Activated T-cell treated with anti-CD3 and anti-CD28 coated beads, Interleukin-2, amount 50 U/mL, for 24 hours (primary cell): ENCODE measurements around the gene NATD1.

Source experiments
- DNase-seq: peaks from one replicate; pipeline ENCODE4 v3.0.0-alpha.2; 2020
- H3K27ac Mint-ChIP-seq: 2 replicates; pipeline ENCODE4 v1.8.0; 2020; ENCODE audit warnings: mild to moderate bottlenecking, mixed read lengths
- H3K27me3 Mint-ChIP-seq: 2 replicates; pipeline ENCODE4 v1.8.0; 2020; ENCODE audit warnings: mixed read lengths
- H3K36me3 Mint-ChIP-seq: 2 replicates; pipeline ENCODE4 v1.8.0; 2020; ENCODE audit warnings: low read depth, mixed read lengths
- H3K4me1 Mint-ChIP-seq: 2 replicates; pipeline ENCODE4 v1.8.0; 2020; ENCODE audit warnings: low read depth, mixed read lengths
- H3K4me3 Mint-ChIP-seq: 2 replicates; pipeline ENCODE4 v1.8.0; 2020; ENCODE audit warnings: mild to moderate bottlenecking, moderate library complexity, mixed read lengths
- H3K9me3 Mint-ChIP-seq: 2 replicates; pipeline ENCODE4 v1.8.0; 2020; ENCODE audit warnings: mixed read lengths

Gene NATD1

DNA sequence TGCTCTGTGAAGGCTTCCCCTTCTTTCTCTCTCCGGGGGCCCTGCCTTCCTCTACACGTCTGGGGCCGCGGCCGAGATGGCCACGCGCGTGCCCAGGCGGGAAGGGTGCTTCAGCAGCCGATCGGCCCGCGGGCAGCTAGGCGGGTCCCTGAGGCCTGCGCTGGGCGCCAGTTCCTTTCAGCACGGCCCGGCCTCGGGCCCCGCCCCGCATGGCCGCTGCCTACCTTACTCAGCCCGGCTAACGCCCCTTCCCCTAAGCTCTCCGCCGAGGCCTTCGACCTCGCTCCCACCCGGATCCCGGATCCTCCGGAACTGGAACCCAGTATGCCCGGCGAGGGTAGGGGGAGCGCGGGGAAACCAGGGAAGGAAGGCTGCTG is 39.6 kb downstream of the NATD1 start:
- no peak for DNase-seq
- Mint-ChIP-seq H3K9me3 (no peaks in the 10 kb centered on the region), H3K27me3 (no peaks in the 10 kb centered on the region), H3K4me1 (peaks cover 75% of the 10 kb centered on the region), H3K36me3 (peaks cover 91% of the 10 kb centered on the region), H3K27ac (peak overlapping the region; percentile 96), H3K4me3 (peak overlapping the region; percentile 96)

DNA sequence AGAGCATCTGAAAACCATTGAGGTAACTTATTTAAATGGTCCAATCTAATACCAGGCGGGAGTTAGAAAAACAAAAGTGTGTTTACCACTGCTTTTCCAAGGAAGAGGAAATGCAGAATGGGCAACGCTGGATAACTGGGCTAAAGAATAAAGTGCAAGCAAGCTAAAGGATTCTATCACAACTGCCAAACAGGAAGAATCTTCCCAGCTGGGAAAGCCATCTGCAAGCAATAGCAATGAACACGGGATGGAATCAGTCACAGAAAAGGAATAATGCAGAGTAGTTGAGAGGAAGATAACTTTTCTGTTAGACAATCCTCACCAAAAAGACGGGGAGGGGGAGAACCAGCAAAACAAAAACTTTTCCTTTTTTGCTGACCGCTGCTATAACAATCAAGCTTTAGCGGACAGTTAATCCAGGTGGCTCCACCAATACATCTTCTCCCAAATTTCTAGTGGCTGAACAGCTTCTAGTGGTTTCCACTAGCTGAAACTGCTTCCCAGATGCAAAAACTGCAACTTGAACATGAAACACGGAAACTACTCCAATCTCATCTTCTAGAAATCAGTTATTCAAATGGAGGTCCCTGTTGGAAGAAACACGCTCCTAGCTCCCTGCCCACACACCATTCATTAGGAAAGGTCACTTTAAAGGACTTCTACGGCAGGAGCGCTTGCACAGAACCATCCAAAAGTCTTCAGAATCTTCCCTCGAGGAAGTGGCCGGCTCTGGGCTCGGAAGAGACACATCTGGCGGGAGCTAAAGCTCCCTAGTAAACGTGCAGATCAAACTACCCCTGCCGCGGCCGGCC is 40.2 kb downstream of the NATD1 start:
- H3K27ac Mint-ChIP-seq: peak overlapping the region; percentile 96
- peaks cover 73% of the 10 kb centered on the region for H3K4me1 Mint-ChIP-seq
- H3K4me3 Mint-ChIP-seq: peak overlapping the region; percentile 96
- peaks cover 89% of the 10 kb centered on the region for H3K36me3 Mint-ChIP-seq
- H3K27me3 Mint-ChIP-seq: no peaks in the 10 kb centered on the region
- no peaks in the 10 kb centered on the region for H3K9me3 Mint-ChIP-seq
- DNase-seq: no peak

DNA sequence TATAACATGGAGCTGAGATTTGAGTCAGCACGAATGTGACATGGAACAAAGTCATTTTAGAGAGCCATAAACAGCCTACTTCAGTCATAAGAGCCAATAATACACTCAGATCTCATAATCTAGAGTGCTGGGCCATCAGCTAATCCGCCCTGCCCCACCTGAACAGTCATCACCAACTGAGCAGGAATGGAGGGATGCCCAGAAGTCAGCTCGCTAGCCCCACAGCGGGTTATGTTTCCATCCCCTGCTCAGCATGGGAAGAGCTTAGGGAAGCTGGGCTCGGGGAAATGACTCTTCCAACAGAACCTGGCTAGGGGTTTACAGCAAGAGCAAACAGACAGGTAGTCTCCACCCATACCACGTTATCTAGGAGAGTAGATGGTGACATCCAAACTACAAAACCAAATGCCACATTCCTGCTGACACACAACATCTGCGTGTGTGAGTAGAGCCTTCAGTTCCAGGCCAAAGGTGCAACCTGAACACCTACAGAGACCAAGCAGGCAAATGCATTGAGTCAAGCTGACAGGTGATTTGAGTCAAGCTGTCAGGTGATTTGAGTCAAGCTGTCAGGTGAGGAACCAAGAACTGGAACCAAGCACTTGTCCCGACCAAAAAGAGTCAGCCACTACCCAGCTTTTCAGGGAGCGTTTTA is 41.3 kb downstream of the NATD1 start:
- Mint-ChIP-seq H3K4me1 (peaks cover 62% of the 10 kb centered on the region), H3K27ac (peak overlapping the region; percentile 96)

DNA sequence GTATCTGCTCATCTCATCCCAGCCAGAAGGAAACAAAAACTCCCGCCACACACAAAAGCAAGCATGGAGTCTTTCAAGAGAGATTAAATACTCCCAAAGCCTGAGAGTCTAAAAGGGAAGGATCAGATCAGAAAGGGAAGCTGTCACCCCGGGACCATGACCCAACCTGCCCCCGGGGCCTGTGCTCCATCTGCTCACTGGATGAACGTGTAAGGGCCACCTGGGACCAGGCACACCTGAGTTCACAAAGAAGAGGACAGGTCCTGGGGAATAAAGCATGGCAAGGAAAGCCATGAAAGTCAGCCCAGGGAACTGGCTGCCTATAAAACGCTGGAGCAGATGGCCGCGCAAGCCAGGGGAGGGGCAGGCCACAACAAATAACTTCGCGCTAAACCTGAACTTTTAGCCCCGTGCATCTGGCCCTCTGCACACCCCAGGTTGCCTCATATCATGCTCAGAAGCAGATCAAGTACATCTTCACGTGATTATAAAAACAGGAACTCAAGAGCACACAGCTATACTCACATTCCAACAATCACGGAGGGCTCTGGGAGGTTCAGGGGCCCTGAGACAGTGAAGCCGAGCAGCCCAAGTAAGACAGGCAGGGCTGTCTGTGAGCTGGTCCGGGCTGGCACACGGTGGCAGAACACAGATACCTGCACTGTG is 42.7 kb downstream of the NATD1 start:
- no peak for DNase-seq
- H3K27me3 Mint-ChIP-seq: no peaks in the 10 kb centered on the region
- H3K4me1 Mint-ChIP-seq: peaks cover 52% of the 10 kb centered on the region
- no peaks in the 10 kb centered on the region for H3K9me3 Mint-ChIP-seq
- H3K27ac Mint-ChIP-seq: peak overlapping the region; percentile 96
- peaks cover 81% of the 10 kb centered on the region for H3K36me3 Mint-ChIP-seq
- no peak overlapping the region for H3K4me3 Mint-ChIP-seq

More for the DNA sequence above, 41.3 kb downstream of the NATD1 start:
- H3K27me3 Mint-ChIP-seq: no peaks in the 10 kb centered on the region
- peak overlapping the region; percentile 96 for H3K4me3 Mint-ChIP-seq
- DNase-seq: no peak
- H3K9me3 Mint-ChIP-seq: no peaks in the 10 kb centered on the region
- peaks cover 85% of the 10 kb centered on the region for H3K36me3 Mint-ChIP-seq

DNA sequence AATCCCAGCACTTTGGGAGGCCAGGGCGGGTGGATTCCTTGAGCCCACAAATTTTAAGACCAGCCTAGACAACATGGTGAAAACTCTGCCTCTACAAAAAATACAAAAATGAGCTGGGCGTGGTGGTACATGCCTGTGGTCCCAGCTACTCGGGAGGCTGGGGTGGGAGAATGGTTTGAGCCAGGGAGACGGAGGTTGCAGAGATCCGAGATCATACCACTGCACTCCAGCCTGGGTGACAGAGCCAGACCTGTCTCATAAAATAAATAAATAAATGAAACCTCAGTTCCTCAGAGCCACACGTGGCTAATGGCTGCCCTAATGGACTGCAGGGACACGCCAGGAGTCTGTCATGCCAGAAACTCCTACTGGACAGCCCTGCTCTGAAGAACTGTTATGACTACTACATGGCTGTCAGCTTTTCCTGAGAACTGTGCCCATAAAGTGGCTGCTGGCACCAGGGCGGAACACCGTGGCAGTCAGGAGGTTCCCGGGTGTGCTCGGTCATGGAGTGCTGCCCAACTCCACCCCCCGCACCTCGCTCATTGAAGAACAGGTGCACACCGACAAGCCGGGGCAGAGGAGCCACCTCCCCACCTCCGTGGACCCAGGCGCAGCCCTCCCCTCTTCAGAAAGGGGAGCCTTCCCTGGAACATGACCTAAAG is 43.6 kb downstream of the NATD1 start:
- Mint-ChIP-seq H3K27me3 (no peaks in the 10 kb centered on the region), H3K9me3 (no peaks in the 10 kb centered on the region), H3K4me1 (peaks cover 54% of the 10 kb centered on the region), H3K36me3 (peaks cover 80% of the 10 kb centered on the region), H3K4me3 (no peak overlapping the region), H3K27ac (peak overlapping the region; percentile 18)
- DNase-seq: no peak

DNA sequence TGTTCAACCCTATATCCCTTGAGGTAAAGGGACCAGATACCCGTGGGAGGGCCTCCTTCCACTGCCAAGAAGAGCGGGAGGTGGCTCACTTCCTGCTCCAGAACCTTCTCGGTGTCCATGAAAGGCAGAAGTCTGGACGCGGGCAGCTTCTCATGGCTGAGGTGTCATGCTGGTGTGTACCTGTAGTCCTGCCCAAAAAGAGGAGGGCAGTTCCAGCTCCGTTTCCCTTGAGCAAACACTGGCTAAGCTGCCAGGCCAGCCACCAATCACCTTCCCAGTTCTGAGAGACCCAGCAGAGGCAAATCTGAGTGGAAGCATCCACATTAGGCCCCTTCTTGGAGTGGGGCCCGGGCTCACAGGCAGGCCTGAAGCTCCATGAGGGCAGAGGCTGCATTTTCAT is 44.9 kb downstream of the NATD1 start:
- Mint-ChIP-seq H3K27me3 (no peaks in the 10 kb centered on the region), H3K36me3 (peaks cover 76% of the 10 kb centered on the region), H3K27ac (no peak overlapping the region), H3K9me3 (no peaks in the 10 kb centered on the region), H3K4me1 (peaks cover 59% of the 10 kb centered on the region), H3K4me3 (no peak overlapping the region)
- DNase-seq: no peak

DNA sequence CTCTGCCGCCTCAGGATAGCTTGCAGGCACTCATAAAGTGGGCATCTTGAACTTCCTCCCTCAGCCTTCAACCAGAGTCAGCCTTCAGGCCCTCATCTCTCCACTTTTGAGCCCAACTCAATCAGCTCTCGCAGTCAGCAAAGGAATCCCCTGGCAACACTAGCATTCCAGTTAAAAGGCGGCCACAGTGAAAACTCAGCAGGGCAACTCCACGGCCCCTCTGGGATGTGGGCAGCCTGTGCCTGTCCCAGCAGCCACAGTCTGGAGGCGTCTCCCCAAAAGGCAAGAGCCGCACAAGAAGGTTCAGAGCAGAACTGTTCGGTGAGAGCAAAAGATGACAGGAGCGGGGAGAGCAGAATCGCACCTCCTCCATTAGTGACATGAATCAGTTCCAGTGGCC is 48.3 kb downstream of the NATD1 start:
- Mint-ChIP-seq H3K9me3 (no peaks in the 10 kb centered on the region), H3K27ac (peak overlapping the region; percentile 59), H3K27me3 (no peaks in the 10 kb centered on the region), H3K36me3 (peaks cover 65% of the 10 kb centered on the region), H3K4me1 (peaks cover 45% of the 10 kb centered on the region), H3K4me3 (no peak overlapping the region)
- no peak for DNase-seq

DNA sequence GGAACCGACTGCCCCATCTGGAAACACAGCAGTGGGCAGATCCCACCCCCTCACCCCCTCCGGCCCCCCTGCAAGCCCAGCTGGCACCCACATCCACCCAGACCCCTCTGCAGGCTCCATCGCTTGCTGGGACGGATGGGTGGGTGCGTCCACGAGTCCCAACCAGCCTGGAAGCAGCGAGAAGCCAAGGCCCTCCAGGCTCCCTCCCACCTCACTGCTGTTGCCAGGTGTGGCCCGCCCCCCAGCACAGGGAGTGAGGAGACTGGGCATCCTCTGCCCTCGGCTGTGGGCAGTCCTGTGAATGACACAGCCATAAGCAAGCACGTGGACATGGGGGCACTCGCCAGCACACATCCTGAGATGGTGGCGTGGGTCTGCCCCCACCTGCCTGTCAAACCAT is 50.7 kb downstream of the NATD1 start:
- H3K27ac Mint-ChIP-seq: no peak overlapping the region
- H3K4me1 Mint-ChIP-seq: peaks cover 42% of the 10 kb centered on the region
- no peak for DNase-seq
- peaks cover 65% of the 10 kb centered on the region for H3K36me3 Mint-ChIP-seq
- no peaks in the 10 kb centered on the region for H3K9me3 Mint-ChIP-seq
- no peak overlapping the region for H3K4me3 Mint-ChIP-seq
- H3K27me3 Mint-ChIP-seq: no peaks in the 10 kb centered on the region

DNA sequence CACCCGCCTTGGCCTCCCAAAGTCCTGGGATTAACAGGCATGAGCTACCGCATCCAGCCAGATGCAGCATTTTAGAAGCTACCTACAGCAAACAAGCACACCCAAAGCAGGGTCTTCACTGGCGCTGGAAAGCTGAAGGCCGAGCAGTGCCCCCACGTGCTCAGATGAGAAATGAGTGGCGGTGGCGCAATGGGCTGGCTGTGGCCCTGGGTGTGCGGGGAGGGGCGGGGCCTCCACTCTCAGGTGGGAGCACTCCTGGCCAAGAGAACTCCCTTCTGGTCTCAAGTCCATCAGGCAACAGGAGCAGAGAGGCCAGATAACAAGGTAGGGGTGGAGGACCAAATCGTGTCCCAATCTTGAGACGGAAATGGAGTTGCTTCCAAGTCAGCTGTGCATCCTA is 51.3 kb downstream of the NATD1 start:
- Mint-ChIP-seq H3K27ac (no peak overlapping the region), H3K36me3 (peaks cover 65% of the 10 kb centered on the region), H3K4me1 (peaks cover 42% of the 10 kb centered on the region), H3K27me3 (no peaks in the 10 kb centered on the region), H3K4me3 (no peak overlapping the region), H3K9me3 (no peaks in the 10 kb centered on the region)
- DNase-seq: no peak

DNA sequence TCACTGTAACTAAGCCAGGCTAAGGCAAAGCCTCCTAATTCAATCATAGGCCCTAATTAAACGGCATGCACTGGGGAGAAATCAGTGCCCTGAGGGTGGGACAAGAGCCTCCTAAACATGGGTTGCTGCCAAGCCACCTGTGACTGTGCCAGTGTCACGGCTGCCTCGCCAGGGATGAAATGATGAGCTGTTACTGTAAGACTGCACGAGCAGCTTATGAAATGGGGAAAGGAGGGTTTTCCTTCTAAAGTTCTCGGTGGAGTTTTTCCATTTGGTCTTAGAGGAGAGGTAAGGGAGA is 52.0 kb downstream of the NATD1 start:
- peak overlapping the region; percentile 34 for H3K27ac Mint-ChIP-seq
- no peaks in the 10 kb centered on the region for H3K9me3 Mint-ChIP-seq
- DNase-seq: no peak
- H3K27me3 Mint-ChIP-seq: no peaks in the 10 kb centered on the region
- H3K4me1 Mint-ChIP-seq: peaks cover 42% of the 10 kb centered on the region
- H3K4me3 Mint-ChIP-seq: no peak overlapping the region
- peaks cover 68% of the 10 kb centered on the region for H3K36me3 Mint-ChIP-seq

DNA sequence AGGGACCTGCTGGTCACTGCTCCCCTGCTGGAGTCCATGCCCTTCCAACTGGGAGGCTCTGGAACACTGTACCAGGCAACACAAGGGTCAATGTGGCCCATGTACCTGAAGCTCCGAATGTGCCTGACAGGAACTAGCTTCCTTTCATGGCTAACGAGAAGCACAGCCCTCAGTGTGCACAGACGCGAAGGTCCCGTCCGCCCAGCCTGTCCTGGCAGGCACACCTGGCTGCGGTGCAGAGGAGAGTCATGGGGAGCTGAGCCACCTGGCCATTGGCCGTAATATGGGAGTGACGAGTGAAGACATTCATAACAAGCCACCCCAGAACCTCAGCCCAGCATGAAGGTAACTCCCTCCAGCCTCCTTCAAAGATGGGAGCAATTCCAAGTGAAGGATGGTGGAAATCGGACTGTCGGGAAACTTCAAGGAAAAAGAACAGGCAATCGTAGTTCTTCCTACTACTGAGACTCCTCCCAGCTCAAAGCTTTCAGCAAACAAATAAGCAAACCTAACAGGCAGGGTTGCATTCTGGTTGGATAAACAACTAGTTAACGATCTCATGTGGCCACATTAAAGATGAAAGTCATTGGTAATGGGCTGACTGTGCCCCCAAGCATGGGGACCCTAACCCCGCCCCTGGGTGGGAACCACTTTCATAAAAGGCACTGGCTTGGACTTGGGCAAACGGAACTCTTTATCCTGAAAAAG is 52.5 kb downstream of the NATD1 start:
- Mint-ChIP-seq H3K36me3 (peaks cover 69% of the 10 kb centered on the region), H3K27me3 (no peaks in the 10 kb centered on the region), H3K4me1 (peaks cover 40% of the 10 kb centered on the region), H3K9me3 (no peaks in the 10 kb centered on the region), H3K27ac (peak overlapping the region; percentile 45), H3K4me3 (no peak overlapping the region)
- no peak for DNase-seq

DNA sequence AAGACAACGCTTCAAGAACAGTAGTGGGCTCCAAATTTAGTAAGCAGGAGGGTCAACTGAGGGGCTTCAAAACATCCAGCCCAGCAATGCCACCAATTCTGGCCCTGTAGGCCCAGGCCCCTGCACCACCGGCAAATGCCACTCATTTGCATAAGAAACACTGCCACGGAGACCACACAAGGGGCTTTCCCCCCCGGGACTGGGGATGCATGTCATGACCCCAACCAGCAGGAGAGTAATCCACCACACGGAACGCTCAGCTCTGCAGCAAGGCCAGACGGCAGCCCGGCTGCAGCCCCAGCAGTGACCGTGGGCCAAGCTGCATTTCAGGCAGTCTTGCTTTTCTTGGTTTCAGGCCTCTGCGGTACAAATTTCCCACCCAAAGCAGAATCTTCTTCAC is 53.4 kb downstream of the NATD1 start:
- no peaks in the 10 kb centered on the region for H3K9me3 Mint-ChIP-seq
- no peak for DNase-seq
- H3K27ac Mint-ChIP-seq: peak overlapping the region; percentile 47
- peaks cover 31% of the 10 kb centered on the region for H3K4me1 Mint-ChIP-seq
- H3K36me3 Mint-ChIP-seq: peaks cover 66% of the 10 kb centered on the region
- no peaks in the 10 kb centered on the region for H3K27me3 Mint-ChIP-seq
- H3K4me3 Mint-ChIP-seq: no peak overlapping the region

DNA sequence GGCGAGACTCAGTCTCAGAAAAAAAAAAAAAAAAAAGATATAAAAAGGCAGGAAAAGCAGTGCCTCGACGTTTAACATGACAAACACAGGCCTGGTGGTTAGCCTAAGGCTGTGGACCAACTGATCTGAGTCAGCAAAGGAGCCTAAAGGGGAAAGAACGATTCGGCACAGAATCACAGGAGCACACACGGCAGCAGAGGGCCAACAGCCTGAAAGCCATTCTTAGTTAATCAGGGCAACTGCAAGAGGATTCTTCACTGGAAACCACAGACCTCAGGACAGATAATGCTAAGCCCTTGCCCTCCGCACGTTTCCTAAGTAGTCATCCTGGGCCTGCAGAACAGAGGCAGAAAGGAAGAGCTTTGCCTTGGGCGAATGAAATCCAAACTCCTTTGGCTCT is 53.9 kb downstream of the NATD1 start:
- H3K27ac Mint-ChIP-seq: no peak overlapping the region
- H3K27me3 Mint-ChIP-seq: no peaks in the 10 kb centered on the region
- H3K9me3 Mint-ChIP-seq: no peaks in the 10 kb centered on the region
- H3K36me3 Mint-ChIP-seq: peaks cover 69% of the 10 kb centered on the region
- no peak overlapping the region for H3K4me3 Mint-ChIP-seq
- no peak for DNase-seq
- peaks cover 26% of the 10 kb centered on the region for H3K4me1 Mint-ChIP-seq

DNA sequence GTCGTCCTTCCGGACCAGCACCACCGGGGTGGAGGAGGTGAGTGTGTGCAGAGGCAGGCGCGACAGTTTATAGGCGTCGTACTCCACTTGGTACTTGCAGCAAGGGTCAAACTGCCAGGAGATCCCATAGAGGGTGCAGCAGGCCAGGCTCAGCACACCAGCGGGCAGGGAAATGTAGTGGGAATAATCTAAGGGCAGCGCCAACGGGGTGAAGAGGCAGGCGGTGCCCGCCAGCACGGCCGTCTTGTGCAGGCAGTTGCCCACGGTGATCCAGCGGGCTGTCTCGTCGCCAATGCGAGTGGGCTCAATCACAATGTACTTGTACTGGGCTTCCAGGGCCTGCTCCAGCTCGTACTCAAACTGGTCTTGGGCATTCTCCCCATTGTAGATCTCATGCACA is 54.8 kb downstream of the NATD1 start:
- H3K36me3 Mint-ChIP-seq: peaks cover 75% of the 10 kb centered on the region
- peak overlapping the region; percentile 80 for H3K27ac Mint-ChIP-seq
- no peaks in the 10 kb centered on the region for H3K27me3 Mint-ChIP-seq
- no peaks in the 10 kb centered on the region for H3K9me3 Mint-ChIP-seq
- no peak overlapping the region for H3K4me3 Mint-ChIP-seq
- H3K4me1 Mint-ChIP-seq: peaks cover 26% of the 10 kb centered on the region
- no peak for DNase-seq
